Karpas-422 (cell line): ENCODE results near the gene IRGQ. TPM values are rescaled to one million over a fixed set of nuclear protein-coding genes. Genes with fewer than 3 reads are reported as not detected.

ENCODE experiments used
- DNase-seq: peaks from one replicate; pipeline ENCODE4 v3.0.0-alpha.2; 2015
- H2AFZ ChIP-seq: fragments of 200-600 bp; sonication (generic); 2 replicates; pipeline ENCODE4 v1.6.1; 2014; ENCODE audit warnings: antibody characterized with exemption, low read length, mixed read lengths
- H3K27ac ChIP-seq: fragments of 200-600 bp; sonication (generic); 2 replicates; pipeline ENCODE4 v1.5.1; 2014; ENCODE audit warnings: mild to moderate bottlenecking, low read length, moderate library complexity
- H3K27me3 ChIP-seq: fragments of 200-600 bp; sonication (generic); 2 replicates; pipeline ENCODE4 v1.6.1; 2014; ENCODE audit warnings: low read length, mixed read lengths
- H3K36me3 ChIP-seq: fragments of 200-600 bp; sonication (generic); 2 replicates; pipeline ENCODE4 v1.6.1; 2014; ENCODE audit warnings: low read length, mixed read lengths; ENCODE audit not compliant: insufficient read depth
- H3K4me1 ChIP-seq: fragments of 200-600 bp; sonication (generic); 2 replicates; pipeline ENCODE4 v1.6.1; 2014; ENCODE audit warnings: mild to moderate bottlenecking, low read length, mixed read lengths
- H3K4me2 ChIP-seq: fragments of 200-600 bp; sonication (generic); 2 replicates; pipeline ENCODE4 v1.6.1; 2014; ENCODE audit warnings: low read length, low read depth, mild to moderate bottlenecking; ENCODE audit not compliant: poor library complexity, severe bottlenecking
- H3K4me3 ChIP-seq: fragments of 200-600 bp; sonication (generic); 2 replicates; pipeline ENCODE4 v1.5.1; 2014; ENCODE audit warnings: mild to moderate bottlenecking, antibody characterized with exemption, low read length, mixed read lengths
- H3K79me2 ChIP-seq: fragments of 200-600 bp; sonication (generic); 2 replicates; pipeline ENCODE4 v1.6.1; 2014; ENCODE audit warnings: mild to moderate bottlenecking, low read length, mixed read lengths
- H3K9ac ChIP-seq: fragments of 200-600 bp; sonication (generic); 2 replicates; pipeline ENCODE4 v1.6.0; 2014; ENCODE audit warnings: low read length
- H3K9me2 ChIP-seq: fragments of 200-600 bp; sonication (generic), shearing (Covaris generic); replicated peaks from 2 replicates; pipeline ENCODE4 v1.6.0; 2014; ENCODE audit warnings: mild to moderate bottlenecking, low read length, moderate library complexity; ENCODE audit not compliant: insufficient read depth
- H3K9me3 ChIP-seq: fragments of 300-700, 200-600 bp; sonication (generic); 2 replicates; pipeline ENCODE4 v1.6.1; 2014; ENCODE audit warnings: low read length, mixed read lengths
- H4K20me1 ChIP-seq: fragments of 200-600 bp; sonication (generic); 2 replicates; pipeline ENCODE4 v1.6.1; 2014; ENCODE audit warnings: mild to moderate bottlenecking, antibody characterized with exemption, low read length, low read depth; ENCODE audit not compliant: insufficient read depth
- total RNA-seq: library from RNA; depleted of rRNA; stranded (reverse); fragments of >200 nt; shearing (Covaris generic); gene quantifications from 2 replicates; pipeline ENCODE4 v1.2.3, GENCODE V29; 2014; ENCODE audit warnings: low replicate concordance

The IRGQ gene
- total RNA-seq, 1 experiment from 2014 or later: 10.8 TPM

DNA sequence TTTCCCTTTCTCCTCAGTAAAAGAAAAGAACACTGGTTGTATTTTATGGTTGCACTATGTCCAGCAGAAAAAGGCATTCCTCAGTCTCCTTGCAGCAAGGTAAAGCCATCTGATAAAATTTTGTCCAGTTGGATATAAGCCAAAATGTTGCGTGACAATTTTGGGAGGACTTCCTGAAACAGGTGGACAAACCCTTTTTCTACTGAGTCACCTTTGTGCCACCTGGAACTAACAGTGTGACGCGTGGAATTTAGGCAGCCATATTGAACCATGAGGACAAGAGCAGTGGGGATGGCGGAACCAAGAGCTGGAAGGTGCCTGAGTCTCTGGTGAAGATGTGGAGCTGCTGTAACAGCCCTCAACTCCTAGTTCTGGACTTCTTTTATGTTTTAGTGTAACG lies 35.6 kb upstream of the IRGQ start:
- no peaks in the 10 kb centered on the region for H3K9me2 ChIP-seq
- H3K27ac ChIP-seq: no peak overlapping the region
- DNase-seq: no peak
- H3K27me3 ChIP-seq: no peaks in the 10 kb centered on the region
- no peak overlapping the region for H3K4me3 ChIP-seq
- H3K4me1 ChIP-seq: no peaks in the 10 kb centered on the region
- no peaks in the 10 kb centered on the region for H3K9me3 ChIP-seq
- H3K36me3 ChIP-seq: no peaks in the 10 kb centered on the region
- H3K9ac ChIP-seq: no peak overlapping the region
- H4K20me1 ChIP-seq: no peaks in the 10 kb centered on the region
- H2AFZ ChIP-seq: no peak overlapping the region
- no peak overlapping the region for H3K4me2 ChIP-seq
- no peaks in the 10 kb centered on the region for H3K79me2 ChIP-seq

DNA sequence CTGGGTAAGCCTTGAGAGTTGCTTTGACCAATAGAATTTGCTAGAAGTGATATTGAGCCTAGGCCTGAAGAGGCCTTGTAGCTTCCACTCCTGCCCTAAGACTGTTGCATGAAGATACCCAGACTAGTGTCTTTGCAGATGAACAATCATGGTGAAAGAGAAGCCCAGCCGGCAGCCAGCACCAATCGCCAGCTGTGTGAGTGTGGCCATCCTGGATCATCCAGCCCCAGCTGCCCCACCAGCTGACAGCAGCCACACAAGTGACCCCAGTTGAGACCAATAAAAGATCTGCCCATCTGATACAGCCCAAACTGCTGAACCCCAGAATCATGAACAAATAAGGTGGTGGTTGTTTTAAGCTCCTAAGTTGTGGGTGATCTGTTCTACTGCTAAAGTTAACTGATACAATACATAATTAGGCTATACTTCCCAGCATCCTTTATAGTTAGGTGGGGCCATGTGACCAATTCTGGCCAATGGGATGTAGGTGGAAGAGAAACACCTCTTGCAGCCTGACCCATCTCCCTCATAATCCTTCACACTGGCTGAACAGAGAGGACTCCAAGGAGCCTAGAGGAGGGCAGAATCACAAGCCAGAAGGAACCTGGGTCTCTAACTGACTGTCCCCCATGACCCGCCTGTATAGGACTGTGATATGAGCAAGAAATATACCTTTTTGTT lies 32.9 kb upstream of the IRGQ start:
- no peaks in the 10 kb centered on the region for H3K9me3 ChIP-seq
- no peaks in the 10 kb centered on the region for H3K27me3 ChIP-seq
- no peak overlapping the region for H3K27ac ChIP-seq
- H3K4me3 ChIP-seq: no peak overlapping the region
- no peaks in the 10 kb centered on the region for H3K79me2 ChIP-seq
- peaks cover 6% of the 10 kb centered on the region for H3K4me1 ChIP-seq
- no peaks in the 10 kb centered on the region for H3K36me3 ChIP-seq
- H3K9me2 ChIP-seq: no peaks in the 10 kb centered on the region
- no peak overlapping the region for H2AFZ ChIP-seq
- no peak overlapping the region for H3K4me2 ChIP-seq
- no peak overlapping the region for H3K9ac ChIP-seq
- 0 out of 2 replicates have a peak, but pooled peaks cover 3% of the 10 kb centered on the region for H4K20me1 ChIP-seq
- peak; percentile 51 for DNase-seq

DNA sequence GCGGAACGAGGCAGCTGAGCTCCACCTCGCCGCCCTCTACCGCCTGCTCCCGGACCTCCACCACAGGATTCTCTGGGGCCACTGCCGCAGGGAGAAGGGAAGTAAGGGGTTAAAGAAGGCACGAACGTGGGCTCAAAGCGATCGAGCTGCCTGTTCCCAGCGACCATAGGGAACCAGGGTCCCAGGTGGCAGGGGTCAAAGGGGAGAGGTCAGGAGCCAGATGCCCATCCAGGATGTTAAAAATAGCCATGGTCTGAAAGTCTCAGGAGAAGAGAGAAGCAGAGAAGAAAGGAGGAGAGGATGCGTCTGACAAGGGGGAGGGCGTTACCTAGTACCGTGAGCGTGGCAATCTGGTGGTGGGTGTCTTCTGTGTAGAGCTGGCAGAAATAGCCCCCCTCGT lies 30.9 kb upstream of the IRGQ start:
- H2AFZ ChIP-seq: no peak overlapping the region
- peaks cover 6% of the 10 kb centered on the region for H3K4me1 ChIP-seq
- H4K20me1 ChIP-seq: 0 out of 2 replicates have a peak, but pooled peaks cover 3% of the 10 kb centered on the region
- H3K9ac ChIP-seq: no peak overlapping the region
- H3K9me3 ChIP-seq: no peaks in the 10 kb centered on the region
- DNase-seq: no peak
- no peaks in the 10 kb centered on the region for H3K27me3 ChIP-seq
- no peak overlapping the region for H3K27ac ChIP-seq
- H3K36me3 ChIP-seq: no peaks in the 10 kb centered on the region
- no peak overlapping the region for H3K4me2 ChIP-seq
- no peaks in the 10 kb centered on the region for H3K79me2 ChIP-seq
- H3K4me3 ChIP-seq: no peak overlapping the region
- no peaks in the 10 kb centered on the region for H3K9me2 ChIP-seq

DNA sequence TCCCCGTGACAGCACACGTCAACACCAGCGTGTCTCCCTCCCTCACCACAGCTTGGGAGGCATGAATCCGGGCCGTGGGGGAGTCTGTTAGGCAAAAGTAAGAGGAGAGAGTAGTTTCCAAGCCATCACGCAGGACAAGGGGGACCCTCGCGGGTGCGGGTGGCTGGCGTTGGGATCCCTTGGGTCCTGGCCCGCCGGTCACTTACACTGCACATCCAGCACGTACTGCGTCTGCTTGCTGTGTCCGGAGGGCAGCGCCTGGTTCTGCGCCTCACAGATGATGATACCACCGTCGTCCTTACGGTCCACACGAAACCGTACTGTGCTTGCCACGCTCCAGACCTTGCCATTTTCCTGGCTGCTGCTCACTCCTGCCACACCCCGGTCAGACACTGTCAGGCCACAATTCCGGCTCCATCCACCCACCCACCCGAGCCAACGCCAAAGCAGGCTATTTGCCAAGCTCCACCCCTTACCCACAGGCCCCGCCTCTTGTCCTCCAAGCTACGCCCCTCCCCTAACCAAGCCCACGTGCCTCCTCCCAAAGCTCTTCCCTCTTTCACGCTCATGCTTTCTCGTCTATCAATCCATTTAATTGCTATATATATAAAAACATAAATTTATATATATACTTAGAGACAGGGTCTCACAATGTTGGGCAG lies 30.1 kb upstream of the IRGQ start:
- Histone ChIP-seq H3K27ac (no peak overlapping the region), H3K27me3 (no peaks in the 10 kb centered on the region), H4K20me1 (0 out of 2 replicates have a peak, but pooled peaks cover 3% of the 10 kb centered on the region), H3K9ac (no peak overlapping the region), H3K4me1 (peaks cover 6% of the 10 kb centered on the region), H3K9me2 (no peaks in the 10 kb centered on the region), H3K36me3 (no peaks in the 10 kb centered on the region), H3K4me2 (no peak overlapping the region), H2AFZ (no peak overlapping the region), H3K9me3 (no peaks in the 10 kb centered on the region), H3K79me2 (no peaks in the 10 kb centered on the region), H3K4me3 (no peak overlapping the region)
- DNase-seq: peak; percentile 51

DNA sequence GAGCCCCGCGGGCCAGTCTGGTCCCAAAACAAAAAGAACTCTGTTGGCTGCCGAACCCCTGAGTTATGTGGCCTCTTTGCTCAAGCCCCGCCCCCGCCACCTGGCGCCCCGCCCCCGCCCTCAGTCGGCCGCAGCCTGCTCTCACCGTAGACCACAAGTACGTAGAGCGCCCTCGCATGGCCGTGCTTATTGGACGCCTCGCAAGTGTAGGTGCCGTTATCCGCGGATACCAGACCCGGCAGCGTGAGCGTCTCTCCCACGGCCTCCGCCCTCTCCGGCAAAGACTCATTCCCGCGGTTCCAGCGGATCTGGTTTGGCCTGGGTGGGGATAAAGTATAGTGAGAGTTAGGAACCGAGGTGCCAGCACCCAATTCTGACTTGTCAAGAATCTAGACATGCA lies 29.0 kb upstream of the IRGQ start:
- peak; percentile 97 for DNase-seq
- H3K9me2 ChIP-seq: no peaks in the 10 kb centered on the region
- no peak overlapping the region for H2AFZ ChIP-seq
- H3K27me3 ChIP-seq: no peaks in the 10 kb centered on the region
- peak overlapping the region; percentile 37 for H3K4me2 ChIP-seq
- no peaks in the 10 kb centered on the region for H3K9me3 ChIP-seq
- peaks cover 16% of the 10 kb centered on the region for H3K4me1 ChIP-seq
- no peaks in the 10 kb centered on the region for H3K36me3 ChIP-seq
- H3K27ac ChIP-seq: no peak overlapping the region
- H3K9ac ChIP-seq: no peak overlapping the region
- H4K20me1 ChIP-seq: 0 out of 2 replicates have a peak, but pooled peaks cover 3% of the 10 kb centered on the region
- peaks cover 10% of the 10 kb centered on the region for H3K79me2 ChIP-seq
- no peak overlapping the region for H3K4me3 ChIP-seq

DNA sequence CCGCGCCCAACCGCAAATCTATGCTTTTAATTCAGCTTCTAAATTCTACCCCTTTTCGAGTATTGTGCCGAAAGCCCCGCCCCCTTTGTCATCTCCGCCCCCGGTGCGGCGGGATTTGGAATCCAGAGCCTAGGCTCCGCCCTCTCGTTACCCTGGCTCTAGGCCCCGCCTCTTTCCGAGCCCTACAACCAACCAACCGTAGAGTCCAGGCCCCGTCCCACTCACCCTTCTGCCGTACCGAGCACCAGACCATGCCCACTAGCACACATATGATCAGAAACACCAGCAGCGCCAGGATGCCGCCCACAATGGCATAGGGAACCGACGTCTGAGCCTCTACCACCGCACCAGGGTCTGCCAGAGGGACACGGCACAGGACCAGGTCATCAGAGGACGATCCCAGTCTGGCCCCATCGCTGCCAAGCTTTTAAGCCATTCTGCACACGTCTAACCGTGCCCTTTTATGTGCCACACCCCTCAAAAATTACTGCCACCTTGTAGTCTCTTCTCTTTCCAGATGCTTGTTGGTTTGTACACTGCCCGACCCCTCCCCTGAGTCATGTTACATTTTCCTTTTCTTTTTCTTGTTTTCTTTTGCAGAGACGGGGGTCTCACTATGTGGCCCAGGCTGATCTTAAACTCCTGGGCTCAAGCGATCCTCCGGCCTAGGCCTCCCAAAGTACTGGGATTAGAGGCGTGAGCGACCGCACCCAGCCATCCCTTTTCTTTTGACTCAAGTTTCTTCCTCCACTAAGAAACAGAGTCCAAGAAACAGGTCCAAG lies 28.1 kb upstream of the IRGQ start:
- Histone ChIP-seq H3K36me3 (no peaks in the 10 kb centered on the region), H3K27me3 (no peaks in the 10 kb centered on the region), H3K4me1 (peaks cover 20% of the 10 kb centered on the region), H3K9ac (no peak overlapping the region), H4K20me1 (0 out of 2 replicates have a peak, but pooled peaks cover 3% of the 10 kb centered on the region), H3K4me3 (no peak overlapping the region), H3K4me2 (peak overlapping the region; percentile 37), H3K9me3 (no peaks in the 10 kb centered on the region), H3K27ac (no peak overlapping the region), H2AFZ (no peak overlapping the region), H3K9me2 (no peaks in the 10 kb centered on the region), H3K79me2 (peaks cover 12% of the 10 kb centered on the region)
- DNase-seq: no peak

DNA sequence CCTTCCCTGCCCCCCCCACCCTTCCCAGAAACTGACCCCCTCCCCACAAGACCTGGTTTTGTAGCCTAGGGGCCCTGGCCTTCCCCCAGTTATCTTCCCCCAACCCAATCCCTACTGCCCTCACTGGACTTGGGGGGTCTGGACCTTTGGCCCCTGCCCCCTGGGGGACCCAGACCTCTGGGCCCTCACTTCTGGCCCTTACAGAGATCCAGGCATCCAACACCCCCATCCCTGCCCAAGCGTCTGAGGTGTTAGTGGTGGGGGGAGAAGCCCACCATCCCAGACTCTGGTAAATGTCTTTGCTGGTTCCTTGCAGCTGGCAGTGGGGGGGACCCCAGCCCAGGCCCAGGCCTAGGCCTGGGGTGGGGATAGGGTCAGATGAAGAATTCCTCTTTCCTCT lies 27.0 kb upstream of the IRGQ start:
- Histone ChIP-seq H3K36me3 (no peaks in the 10 kb centered on the region), H3K4me1 (peaks cover 27% of the 10 kb centered on the region), H3K27ac (no peak overlapping the region), H3K27me3 (no peaks in the 10 kb centered on the region), H3K4me3 (no peak overlapping the region), H3K9ac (no peak overlapping the region), H3K4me2 (no peak overlapping the region), H3K79me2 (peaks cover 23% of the 10 kb centered on the region), H4K20me1 (0 out of 2 replicates have a peak, but pooled peaks cover 3% of the 10 kb centered on the region), H2AFZ (no peak overlapping the region), H3K9me3 (no peaks in the 10 kb centered on the region), H3K9me2 (no peaks in the 10 kb centered on the region)
- DNase-seq: no peak

DNA sequence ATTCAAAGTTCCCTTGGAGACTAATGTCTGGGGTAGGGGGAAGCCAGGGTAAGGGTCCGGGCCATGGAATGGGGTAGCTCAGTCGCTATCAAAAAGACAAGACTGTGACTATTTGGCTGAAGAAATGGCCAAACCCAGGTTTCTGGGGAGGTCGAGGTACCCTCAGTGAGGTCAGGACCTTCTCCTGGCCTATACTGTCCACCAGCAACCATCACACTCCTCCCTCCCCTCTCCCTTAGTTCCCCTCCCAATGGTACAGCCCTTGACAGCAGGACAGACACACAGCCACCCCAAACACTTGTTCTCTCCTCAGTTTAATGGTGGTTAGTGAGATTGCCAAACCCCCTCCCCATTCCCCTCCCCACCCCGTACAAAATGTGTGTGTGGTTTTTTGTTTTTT lies 26.1 kb upstream of the IRGQ start:
- Histone ChIP-seq H2AFZ (no peak overlapping the region), H3K79me2 (peaks cover 31% of the 10 kb centered on the region), H3K9me2 (no peaks in the 10 kb centered on the region), H3K9me3 (no peaks in the 10 kb centered on the region), H4K20me1 (0 out of 2 replicates have a peak, but pooled peaks cover 3% of the 10 kb centered on the region), H3K36me3 (no peaks in the 10 kb centered on the region), H3K4me1 (peaks cover 27% of the 10 kb centered on the region), H3K27me3 (no peaks in the 10 kb centered on the region), H3K4me2 (no peak overlapping the region), H3K9ac (no peak overlapping the region), H3K4me3 (no peak overlapping the region), H3K27ac (no peak overlapping the region)
- DNase-seq: no peak
